ENCODE measurements around the gene AJAP1.
"Not testable (repeated sequence)": the region's sequence is repeated elsewhere in the genome, so short reads cannot be mapped to it uniquely, and the experiment has no call there.

The AJAP1 gene

GRCh38 chr1:4658643-4659628 lies 4.5 kb downstream of the AJAP1 start:
- DNase-seq, result no peak

DNA sequence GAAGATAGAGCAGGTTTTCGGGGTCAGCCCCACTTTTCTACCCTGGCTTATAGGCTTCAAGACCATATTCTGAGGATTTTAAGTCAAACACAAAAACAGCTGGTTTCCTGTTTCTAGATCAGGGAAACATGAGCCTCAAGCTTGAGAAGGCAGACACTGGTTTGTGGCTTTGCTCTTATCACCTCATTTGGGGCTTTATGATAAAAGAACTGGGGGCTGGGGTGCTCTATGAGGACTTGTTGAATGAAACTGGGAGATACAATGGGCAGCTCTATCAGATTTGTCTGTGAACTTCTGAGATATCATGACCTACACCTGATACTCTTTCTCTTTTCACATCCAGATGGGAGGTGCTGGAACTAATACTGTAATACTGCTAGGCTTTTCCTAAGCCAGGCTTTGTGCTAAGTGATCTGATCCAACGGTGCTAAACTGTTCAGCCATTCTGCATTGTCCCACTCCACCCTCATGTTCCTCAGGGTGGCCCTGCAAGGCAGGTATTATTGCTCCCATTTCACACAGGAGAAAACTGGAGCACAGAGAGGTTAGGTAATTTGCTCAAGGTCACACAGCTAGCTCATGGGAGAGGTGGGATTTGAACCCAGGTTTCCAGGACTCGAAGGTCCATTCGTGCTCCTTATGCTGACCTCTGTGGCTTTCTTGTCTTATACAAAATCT lies 6.6 kb downstream of the AJAP1 start:
- DNase-seq, result no peak

DNA sequence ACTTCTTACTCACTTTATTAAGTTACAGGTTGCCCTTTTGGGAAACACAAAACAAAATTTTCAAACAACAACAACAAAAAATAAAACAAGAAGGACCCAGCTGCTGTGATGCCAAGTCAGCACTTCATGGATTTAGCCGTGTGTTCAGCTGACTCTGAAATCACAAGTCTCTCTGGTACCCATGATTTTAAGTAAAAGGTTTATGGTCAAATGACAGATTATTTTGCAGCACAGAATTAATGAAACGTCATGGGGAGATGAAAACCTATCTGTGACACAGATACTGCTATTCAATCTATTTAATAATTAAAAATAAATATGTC lies 7.1 kb downstream of the AJAP1 start:
- no peak for DNase-seq

GRCh38 chr1:4662168-4662567 lies 7.8 kb downstream of the AJAP1 start:
- no peak for DNase-seq

- DNase-seq, result no peak
These were observed 8.3 kb downstream of the AJAP1 start for GRCh38 chr1:4662723-4663122.

DNA sequence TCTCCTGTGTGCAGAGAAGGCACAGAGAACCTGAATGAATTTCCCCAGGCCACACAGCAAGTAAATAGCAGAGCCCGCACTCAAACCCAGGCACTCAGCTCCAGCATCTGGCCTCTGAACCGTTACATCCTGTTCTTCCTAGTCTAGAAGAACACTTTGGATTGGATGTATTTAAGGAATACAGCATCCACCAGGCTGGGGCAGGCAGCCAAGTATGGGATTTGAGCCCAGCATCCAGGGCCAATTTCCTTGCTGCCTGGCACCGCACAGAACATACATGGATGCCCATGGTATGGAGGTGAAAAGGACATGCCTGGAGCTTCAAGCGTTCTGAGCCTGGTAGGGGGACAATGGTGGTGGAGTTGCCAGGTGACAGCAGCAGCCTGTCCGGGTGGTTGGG lies 9.7 kb downstream of the AJAP1 start:
- no peak for DNase-seq

DNA sequence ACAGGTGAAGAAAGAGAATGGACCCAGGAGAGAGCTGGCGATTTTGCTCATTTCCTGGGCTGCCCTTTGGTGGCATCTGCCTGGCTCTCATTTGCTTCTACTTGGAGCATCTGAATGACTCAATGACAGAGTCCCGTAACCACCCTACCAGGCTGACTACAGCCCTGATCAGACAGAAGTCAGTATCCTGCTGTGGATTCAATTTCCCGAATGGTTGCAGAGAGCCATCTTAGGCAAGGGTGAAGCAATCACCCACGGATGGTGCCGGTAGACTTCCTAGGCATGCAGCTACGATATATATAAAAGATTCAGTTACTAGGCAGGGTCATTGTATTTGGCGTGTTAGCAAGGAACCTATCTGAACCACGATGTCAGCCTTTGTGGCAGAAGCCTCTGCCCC lies 10.2 kb downstream of the AJAP1 start:
- DNase-seq, result no peak

DNA sequence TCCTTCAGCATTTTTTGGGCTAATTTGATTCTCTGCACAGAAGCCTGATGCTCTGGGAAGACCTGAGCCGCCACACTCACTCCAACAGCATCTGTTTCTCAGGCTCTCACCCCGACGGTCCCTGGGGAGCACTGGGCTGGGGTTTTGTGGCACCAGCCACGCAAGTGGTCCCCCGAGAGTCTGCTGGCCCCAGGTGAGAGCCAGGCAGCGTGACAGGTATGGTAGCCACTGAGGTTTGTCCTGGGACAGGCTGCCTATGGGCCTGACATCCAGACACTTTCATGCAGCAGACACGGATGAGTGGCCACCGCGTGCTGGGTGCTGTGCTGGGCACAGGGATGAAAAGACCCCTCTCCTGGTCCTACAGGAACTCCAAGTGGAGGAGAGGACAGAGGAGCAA lies 11.0 kb downstream of the AJAP1 start:
- DNase-seq, result no peak

DNA sequence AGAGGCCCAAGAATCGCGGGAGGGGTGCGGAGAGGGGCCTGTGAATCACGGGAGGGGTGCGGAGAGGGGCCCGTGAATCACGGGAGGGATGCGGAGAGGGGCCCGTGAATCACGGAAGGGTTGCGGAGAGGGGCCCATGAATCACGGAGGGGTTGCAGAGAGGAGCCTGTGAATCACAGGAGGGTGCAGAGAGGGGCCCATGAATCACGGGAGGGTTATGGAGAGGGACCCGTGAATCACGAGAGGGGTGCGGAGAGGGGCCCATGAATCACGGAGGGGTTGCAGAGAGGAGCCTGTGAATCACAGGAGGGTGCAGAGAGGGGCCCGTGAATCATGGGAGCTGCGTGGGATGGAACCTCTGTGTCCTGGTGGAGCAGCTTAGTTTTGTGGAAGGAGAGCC lies 12.3 kb downstream of the AJAP1 start:
- DNase-seq, result not testable (repeated sequence)

DNA sequence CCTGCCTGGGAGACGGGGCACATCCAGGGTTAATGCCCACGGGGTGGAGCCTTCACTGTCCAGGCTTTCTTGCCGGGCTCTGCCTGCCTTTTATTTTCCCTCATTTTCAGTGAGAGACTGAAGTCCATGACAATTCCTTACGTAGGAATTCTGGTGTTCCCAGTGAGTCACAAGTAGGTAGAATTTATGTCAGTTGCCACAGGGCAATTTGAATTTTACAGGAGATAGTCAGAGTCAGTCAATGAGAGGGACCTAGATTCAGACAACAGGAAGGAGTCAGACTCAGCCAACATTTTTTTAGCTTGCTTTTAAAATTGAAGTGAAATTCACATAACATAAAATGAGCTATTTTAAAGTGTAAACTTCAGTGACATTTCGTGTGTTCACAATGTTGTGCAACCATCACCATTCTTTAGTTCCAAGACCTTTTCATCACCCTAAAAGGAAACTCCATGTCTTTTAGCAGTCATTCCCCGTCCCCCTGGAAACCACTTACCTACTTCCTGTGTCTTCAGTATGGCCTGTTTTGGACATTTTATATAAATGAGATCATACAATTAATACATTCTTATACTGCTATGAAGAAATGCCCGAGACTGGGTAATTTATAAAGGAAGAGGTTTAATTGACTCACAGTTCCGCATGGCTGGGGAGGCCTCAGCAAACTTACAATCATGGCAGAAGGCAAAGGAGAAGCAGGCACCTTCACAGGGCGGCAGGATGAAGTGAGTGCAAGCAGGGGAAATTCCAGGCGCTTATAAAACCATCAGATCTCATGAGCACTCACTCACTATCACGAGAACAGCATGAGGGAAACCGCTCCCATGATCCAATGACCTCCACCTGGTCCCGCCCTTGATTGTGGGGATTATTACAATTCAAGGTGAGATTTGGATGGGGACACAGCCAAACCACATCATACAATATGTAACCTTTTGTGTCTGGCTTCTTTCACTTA lies 14.6 kb downstream of the AJAP1 start:
- no peak for DNase-seq

- DNase-seq, result no peak
These were observed 15.9 kb downstream of the AJAP1 start for GRCh38 chr1:4670265-4670664.

- no peak for DNase-seq
These were observed 17.4 kb downstream of the AJAP1 start for GRCh38 chr1:4671828-4672227.

GRCh38 chr1:4673494-4673893 lies 19.1 kb downstream of the AJAP1 start:
- no peak for DNase-seq

GRCh38 chr1:4674117-4674516 lies 19.7 kb downstream of the AJAP1 start:
- DNase-seq, result no peak

- DNase-seq, result no peak
These were observed 20.3 kb downstream of the AJAP1 start for GRCh38 chr1:4674676-4675075.

DNA sequence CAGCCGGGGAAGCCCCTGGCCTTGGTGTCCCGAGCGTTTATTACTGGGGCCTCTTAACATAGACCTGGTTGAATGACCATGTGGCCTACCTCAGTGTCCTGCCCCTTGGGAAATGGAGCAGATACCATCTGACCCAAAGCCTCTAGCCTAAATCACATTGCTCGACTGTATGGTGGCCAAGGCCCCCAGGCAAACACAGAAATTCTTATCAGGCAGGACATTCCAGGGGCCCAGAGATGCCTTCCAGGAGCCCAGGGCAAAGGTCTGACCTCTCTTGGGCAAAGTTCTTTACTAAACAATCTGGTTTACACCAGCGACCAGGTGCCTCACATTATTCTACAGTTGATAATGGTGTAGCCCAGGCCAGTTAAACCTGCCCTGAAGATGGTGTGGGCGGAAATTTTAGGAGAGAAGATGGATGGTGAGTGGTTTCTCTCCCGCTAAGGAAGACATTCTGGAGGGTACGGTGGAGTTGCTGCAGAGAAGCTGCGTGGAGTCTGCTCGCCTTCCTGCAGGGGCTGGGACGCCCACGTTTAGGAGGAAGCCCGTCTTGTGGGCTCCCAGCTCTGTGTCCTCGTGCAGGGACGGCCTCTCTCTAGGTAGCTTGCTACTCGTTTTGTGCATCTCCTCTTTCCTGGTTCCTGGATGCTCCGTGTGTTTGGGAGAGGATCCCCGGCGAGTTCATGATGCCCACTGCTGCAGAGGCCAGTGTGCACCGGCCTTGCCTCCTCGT lies 21.2 kb downstream of the AJAP1 start:
- DNase-seq, result no peak

DNA sequence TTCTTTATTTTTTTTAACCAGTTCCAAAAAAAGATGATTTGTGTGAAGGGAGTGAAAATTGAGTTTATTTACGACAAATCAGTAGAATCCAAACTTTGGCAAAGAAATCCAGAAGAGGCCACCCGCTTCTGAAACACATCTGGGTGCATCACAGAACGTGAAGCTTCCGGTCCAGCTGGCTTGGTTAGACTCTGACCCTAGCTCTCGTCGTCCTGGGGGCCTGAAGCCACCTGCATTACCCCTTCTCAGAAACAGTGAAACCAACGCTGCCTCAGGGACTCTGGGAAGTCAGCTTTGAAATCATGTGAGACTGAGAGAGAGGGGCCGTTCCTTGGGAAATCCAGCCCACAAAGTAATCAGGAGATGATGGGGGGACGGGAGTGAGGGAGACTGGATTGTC lies 21.8 kb downstream of the AJAP1 start:
- DNase-seq, result no peak

GRCh38 chr1:4677608-4678007 lies 23.2 kb downstream of the AJAP1 start:
- DNase-seq, result no peak

- DNase-seq, result no peak
These were observed 23.8 kb downstream of the AJAP1 start for GRCh38 chr1:4678066-4678717.

DNA sequence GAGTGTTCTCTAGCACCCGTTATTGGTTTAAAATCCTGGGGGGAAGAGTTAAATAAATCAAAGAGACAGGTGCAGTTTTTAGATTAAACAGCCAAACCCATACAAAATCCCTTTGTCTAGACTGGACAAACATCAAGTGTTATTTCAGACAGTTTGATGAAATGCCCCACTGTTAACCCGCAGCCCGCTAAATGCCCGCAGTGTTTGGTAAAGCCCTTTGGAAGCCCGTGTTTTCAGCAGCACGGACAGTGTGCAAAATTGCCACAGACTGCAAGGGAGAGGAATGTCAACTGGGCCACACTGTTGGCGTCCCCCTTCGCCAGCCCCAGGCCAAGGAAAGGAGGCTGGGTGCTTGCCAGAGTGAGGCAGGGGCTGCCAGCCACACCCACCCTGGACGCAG lies 26.6 kb downstream of the AJAP1 start:
- DNase-seq, result no peak

DNA sequence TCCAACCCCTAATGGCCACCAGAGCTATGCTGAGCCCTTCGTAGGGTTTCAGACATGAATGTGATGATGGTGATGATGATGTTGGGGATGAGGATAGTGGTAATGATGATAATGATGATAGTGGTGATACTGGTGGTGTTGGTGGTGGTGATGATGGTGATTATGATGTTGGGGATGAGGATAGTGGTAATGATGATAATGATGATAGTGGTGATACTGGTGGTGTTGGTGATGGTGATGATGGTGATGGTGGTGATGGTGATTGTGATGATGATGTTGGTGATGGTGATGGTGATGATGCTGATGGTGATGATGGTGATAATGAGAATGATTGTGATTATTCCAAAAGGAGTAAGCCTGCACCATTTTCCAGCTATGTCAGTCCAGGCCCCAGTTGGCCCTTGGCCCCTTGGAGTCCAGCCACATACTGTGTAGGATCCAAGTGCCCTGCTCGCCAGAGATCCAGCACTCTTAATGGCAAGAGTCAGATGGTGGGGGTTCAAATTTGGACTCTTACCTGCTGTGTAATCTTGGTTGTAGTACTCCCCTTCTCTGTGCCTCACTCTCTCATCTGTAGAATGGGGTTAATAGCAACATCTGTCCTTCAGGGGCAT lies 28.3 kb downstream of the AJAP1 start:
- DNase-seq, result no peak

GRCh38 chr1:4684136-4684535 lies 29.7 kb downstream of the AJAP1 start:
- DNase-seq, result no peak
